Right kidney (tissue), 1 donor: ENCODE data around the gene KRT1.
"Not testable (repeated sequence)": the region's sequence is repeated elsewhere in the genome, so short reads cannot be mapped to it uniquely, and the experiment has no call there.

Source experiments
- DNase-seq: peaks from one replicate; pipeline ENCODE4 v3.0.0-alpha.2; 2016

KRT1 gene

DNA sequence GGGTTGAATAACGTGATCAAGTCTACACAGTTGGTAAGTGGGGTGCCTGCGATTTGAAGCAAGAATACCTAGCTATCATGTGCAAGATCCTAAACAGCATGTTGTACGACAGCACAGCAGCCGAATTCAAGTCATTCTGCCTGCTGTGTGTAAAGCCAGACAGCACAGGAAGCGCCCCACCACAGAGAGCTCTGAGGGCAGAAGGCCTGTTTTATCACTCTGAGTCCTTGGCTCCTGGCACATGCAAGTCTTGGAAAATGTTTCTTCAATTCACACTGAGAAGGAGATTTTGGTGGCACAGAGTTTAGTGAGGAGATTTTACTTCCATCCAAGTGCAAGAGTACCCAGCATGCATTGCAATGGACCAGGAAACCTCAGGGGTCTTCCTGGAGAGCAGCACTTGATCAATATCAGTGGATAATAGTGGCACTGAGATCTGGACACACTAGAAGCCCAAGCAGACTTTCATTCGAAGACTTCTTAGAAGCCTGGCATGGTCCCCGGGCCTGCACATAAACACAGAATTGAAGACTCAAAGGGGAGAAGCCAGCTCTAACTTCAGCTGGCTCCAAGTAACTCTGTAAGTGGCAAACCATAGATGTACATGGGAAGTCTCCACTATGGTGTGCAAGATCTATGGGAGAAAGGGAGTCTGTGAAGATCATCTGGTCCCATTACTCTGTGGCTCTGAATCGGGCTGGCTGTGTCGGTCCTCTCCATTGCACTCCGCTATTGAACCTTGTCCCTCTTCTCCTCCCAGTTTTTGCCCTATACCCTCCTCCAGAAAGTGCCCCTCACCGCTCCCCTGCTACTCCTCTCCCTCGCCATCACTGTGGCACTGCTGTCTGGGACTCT lies 1.5 kb upstream of the KRT1 start:
- DNase-seq, result no peak

DNA sequence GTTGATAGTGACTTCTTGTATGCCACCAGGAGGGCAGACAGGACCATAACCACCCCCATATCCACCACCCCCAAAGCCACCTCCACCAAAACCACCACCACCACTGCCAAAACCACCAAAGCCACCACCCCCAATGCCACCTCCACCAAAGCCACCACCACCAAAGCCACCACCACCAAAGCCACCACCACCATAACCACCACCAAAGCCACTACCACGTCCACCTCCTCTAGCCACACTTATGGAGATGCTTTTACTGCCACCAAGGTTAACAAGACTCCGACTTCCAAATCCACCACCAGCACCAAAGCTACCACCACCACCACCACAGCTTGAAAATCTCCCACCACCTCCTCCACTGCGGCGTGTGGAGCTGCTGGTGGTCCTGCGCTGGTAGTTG lies 332 bp downstream of the KRT1 start:
- no peak for DNase-seq

DNA sequence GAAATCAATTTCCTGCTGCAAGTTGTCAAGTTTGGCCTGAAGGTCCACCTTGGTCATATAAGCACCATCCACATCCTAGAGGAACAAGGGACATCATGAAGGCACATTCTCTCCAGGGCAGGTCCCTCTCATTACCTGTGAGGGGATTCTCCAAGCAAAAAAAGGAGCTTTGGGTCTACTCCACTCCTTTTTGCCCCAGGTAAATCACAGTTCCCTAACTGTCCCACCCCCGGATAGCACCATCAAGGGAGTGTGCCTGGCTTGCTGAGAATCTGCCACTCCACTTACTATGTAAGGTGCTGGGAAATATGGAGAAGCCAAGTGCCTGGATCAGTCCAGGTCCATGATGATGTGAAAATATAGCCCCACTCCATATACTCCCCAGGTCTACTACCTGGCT lies 2.5 kb downstream of the KRT1 start:
- no peak for DNase-seq

DNA sequence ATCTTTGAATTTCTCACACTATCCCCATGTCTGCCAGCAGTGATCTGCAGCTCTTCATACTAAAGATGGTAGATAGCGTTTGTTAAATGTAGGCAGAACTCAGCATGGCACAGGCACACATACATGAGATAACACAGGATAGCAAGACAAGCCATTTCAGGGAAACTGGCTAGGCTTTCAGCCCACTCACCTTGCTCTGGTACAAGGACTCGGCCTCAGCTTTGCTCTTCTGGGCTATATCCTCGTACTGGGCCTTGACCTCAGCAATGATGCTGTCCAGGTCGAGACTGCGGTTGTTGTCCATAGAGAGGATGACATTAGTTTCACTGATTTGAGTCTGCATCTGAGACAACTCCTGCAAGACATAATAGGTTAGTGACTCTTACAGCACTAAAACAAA lies 3.1 kb downstream of the KRT1 start:
- no peak for DNase-seq

DNA sequence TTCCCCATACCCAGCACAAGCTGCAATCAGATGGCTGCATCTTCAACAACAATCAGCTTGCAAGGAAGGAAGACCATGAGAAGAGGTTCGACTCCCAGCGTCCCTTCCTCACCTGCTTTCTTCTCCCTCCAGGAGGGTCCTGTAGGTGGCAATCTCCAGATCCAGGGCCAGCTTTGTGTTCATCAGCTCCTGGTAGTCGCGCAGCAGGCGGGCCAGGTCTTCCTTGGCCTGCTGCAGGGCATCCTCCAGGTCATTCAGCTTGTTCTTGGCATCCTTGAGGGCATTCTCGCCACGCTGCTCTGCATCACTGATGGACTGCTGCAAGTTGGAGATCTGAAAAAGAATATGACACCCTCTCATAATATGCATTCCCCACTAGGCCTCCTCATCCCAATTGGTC lies 4.0 kb downstream of the KRT1 start:
- DNase-seq, result no peak

DNA sequence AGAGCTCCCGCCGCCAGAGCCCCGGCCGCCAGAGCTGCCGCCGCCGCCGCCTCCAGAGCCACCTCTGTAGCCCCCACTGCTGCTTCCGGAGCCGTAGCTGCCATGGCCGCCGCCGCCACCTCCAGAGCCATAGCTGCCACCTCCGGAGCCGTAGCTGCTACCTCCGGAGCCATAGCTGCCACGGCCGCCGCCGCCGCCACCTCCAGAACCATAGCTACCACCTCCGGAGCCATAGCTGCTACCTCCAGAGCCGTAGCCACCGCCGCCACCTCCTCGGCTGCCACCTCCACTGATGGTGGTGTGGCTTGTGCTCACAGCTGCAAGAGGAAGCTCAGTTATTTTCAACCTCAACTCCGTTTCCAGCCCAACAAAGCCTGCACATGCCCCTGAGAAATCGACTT lies 4.9 kb downstream of the KRT1 start:
- no peak for DNase-seq

DNA sequence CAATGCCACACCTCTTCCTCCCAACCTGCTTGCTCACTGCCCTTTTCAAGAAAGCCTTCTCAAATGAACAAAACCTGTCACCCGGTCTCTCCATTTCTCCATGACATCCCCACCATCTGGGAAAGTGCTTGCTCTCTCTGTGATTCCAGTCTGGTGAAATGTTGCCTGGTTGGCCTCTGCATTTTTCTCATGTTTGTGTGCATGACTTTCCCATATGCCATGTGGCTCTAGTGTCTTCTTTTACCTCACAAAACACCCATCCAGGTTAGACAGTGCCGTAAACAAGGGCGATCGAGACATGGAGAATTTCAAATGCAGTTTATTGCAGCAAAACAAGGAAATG lies 5.8 kb downstream of the KRT1 start:
- DNase-seq, result no peak

DNA sequence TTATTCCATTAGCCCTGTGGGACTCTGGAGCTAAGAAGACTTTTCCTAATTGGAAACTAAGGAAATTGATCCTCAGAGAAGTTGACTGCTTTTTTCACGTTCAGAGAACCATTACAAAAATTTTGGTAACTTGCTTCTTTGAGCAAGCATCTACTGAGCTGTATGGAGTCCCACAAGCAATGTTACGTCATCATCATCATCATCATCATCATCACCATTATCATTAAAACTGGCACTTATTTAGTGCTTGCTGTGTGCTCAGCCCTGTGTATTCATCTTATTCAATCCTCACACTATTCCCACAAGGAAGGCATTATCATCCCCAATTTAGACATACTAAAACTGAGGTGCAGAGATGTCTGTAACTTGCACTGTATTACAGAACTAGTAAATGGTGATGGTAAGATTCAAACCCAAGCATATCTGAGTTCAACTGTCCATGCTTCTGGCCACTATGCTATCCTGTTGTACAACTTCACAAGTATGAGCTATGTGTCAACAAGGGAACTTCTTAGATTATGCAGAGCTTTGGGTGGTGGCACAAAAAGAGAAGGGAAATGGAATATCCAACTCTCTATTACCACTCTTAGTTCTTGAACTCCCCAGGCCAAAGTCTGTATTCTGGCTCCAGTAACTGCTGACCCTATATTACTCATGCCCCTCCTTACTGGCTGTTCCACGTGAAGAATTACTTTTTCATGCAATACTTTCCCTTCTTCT lies 6.3 kb downstream of the KRT1 start:
- DNase-seq, result no peak

DNA sequence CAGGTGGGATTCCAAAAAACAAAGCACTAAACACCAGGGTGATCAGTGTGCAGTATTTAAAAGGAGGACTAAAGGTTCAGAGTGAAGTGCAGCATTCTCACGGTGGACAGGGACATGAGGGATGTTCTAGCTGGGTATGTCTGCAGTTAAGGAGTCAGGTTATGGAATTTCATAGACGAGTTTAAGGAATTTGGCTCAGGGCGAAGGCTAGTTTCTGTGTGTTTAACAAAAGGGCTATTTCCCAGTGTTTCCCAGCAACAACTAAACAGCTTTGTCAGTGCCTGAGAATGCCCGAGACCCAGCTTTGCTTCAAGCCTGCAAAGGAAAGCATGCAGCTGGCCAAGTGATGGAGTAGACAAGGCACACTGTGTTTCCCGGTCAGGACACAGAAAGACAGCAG lies 7.0 kb downstream of the KRT1 start:
- DNase-seq, result no peak

DNA sequence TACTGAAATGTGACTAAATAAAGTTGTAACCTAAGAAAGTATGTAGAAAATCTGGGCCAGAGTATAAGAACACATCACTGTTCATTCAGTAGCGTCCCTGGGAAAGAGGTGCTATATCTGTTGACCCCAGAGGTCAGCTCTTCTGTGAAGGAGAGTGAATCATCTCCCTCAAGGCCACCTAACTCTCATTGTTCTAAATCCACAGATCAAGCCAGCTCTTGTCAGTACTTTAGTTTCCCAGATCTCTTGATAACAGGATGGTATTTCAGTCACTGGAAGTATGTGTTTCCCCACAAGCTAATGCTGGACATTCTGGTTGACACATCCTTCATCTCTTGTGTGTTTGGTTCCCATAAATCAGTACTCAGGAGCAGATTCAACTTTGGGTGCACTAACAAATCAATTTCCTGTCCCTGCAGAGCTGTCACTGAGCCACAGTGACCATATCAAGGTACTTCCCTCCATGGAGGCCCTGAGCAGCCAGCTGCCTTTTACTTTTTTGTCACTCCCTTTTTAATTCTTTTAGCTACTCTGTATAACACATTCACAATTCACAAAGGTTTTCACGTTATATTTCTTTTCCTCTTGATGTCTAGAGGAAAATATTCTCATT lies 7.8 kb downstream of the KRT1 start:
- DNase-seq, result no peak

DNA sequence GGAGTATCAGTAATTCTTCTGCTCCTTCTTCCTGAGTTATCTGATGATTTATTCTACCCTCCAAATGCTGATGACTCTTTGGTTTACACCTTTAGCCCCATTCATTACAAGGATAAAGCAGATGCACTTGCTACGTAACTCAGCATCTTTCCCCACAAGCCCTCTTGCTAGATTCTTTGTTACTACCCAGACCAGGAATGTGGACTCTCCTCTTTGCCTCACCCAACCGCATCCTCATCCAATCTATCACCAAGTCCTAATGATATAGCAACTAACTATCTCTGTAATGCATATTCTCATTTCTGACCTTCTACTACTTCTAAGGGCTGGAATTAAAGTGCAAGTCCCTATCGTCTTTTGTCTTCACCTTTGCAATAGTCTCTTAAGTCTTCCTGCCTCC lies 9.2 kb downstream of the KRT1 start:
- DNase-seq, result no peak

DNA sequence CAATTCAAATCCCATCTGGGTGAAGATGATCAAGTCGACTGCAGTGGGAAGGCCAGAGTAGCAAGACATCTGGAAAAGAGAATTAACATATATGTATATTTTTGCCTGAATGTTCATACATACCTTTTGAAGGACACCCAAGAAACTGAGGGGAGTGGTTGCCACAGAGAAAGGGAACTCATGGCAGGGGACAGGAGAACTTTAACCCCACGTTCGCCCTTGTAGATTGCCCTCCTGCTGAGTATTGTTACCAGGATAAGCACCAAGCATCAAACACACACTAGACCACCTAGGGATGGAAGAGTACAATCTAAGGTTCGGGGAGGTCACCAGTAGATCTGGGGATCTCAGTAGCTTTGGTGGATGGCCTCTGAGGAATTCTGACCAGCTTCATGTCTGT lies 9.7 kb downstream of the KRT1 start:
- no peak for DNase-seq

DNA sequence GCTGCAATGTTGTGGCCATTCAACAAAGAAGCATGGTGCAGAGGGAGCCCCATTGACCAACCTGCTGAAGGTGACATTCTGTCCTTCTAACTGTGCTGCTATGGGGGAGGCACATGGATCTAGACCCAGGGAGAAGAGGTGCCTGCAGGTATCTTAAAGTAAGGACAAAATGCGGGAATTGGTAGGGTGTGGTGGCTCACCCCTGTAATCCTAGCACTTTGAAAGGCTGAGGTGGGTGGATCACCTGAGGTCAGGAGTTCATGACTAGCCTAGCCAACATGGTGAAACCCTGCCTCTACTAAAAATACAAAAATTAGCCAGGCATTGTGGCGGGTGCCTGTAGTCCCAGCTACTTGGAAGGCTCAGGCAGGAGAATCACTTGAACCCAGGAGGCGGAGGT lies 10.3 kb downstream of the KRT1 start:
- not testable (repeated sequence) for DNase-seq

DNA sequence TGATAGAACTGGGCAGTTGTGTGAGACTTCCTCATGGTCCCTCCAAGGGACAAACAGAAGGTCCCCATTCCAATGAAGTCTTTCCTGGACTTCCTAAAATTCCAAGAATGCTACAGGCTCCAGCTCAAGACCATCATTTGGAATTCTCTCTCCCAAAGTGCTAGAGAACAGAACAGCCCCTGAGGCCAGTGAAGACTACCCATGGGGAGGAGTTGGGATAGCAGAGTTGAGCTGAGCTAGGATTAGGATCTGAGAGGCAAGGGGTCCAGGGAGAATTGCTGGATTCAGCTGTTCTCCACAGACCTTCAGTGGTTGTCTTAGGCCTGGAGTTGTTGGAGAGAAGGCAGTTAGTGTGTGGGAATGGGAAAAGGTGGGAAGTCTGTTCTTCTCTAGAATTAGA lies 10.8 kb downstream of the KRT1 start:
- no peak for DNase-seq

DNA sequence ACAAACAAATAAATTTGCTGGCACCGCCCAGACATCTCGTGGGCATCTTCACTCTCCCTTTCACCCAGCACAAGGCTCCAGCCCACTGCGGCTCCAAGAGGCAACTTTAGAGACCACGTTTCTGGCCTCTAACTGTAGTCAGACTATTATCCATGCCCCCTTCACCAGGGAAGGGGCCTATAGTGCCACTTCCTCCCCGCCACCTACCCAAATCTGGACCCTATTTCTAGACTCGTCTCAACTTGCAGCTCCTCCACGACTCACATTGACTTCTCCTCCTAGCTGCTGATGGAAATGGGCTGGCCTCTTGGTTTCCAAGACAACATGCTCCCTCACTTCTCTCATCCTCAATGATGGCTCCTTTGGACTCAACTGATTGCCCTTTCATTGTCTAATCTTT lies 12.3 kb downstream of the KRT1 start:
- DNase-seq, result no peak

DNA sequence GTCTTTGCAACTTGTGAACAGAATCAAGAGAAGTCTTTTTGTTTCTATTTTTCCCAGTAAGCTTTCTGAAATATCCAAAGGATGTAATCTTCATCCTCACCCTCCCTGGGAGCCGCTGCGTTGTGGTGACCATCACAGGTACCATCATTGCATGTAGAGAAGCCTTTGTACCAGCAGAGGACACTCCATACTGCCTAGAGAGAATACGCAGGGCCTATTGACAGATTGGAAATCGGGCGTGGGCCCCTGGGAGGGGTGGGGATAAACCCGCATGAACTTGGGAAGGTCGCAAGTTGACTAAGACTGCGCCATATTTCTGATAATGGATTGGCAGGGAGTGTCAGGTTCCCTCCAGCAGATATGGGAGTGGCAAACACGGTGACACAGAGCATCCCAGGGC lies 12.7 kb downstream of the KRT1 start:
- DNase-seq, result no peak

DNA sequence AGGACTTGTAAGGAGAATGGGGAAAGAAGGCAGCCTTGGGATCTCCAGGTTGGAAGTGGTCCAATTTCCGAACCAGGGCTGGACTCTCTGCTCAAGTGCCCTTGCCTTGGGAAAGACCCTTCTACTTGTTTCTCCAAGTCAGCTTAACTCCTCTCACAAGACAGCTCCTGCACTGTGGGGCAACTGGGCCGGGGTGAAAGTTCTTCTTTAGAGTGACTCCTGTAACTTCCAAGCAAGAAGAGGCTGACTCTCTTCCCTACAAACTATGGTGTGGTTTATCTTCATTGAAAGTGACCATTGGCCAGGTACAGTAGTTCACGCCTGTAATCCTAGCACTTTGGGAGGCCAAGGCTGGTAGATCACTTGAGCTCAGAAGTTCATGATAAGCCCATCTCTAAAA lies 13.7 kb downstream of the KRT1 start:
- no peak for DNase-seq

DNA sequence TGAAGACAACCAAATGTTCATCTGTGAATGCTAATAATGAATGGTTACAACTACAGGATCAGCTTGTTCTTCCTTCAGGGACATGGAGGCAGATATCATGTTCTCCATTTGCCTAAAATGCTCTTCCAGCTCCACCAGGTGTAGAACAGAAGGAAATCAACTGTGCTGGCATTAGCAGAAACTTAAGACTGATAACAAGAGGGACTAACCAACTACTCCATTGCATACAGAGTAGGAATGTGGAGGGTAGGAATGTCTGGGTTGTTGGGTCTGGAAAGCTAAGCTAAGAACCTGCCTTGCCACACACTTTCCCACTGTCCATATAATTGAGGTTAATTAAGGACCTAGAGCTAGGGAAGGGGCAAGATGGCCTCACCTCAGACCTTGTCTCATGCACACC lies 16.8 kb downstream of the KRT1 start:
- DNase-seq, result no peak

DNA sequence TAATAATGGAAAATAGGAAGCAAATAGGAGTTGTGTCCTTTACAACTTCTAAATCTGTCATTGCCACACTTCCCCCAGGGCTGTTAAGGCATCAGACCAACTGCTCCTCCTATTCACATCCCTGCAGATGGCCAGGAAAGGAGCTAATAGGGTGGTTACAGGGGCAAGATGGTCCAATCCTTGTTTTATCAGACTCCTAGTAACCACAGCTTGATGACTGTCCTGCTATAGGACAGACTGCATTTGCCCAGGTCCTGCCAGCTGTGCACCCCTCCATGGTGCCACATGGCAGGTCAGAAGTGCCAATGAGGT lies 17.3 kb downstream of the KRT1 start:
- no peak for DNase-seq

DNA sequence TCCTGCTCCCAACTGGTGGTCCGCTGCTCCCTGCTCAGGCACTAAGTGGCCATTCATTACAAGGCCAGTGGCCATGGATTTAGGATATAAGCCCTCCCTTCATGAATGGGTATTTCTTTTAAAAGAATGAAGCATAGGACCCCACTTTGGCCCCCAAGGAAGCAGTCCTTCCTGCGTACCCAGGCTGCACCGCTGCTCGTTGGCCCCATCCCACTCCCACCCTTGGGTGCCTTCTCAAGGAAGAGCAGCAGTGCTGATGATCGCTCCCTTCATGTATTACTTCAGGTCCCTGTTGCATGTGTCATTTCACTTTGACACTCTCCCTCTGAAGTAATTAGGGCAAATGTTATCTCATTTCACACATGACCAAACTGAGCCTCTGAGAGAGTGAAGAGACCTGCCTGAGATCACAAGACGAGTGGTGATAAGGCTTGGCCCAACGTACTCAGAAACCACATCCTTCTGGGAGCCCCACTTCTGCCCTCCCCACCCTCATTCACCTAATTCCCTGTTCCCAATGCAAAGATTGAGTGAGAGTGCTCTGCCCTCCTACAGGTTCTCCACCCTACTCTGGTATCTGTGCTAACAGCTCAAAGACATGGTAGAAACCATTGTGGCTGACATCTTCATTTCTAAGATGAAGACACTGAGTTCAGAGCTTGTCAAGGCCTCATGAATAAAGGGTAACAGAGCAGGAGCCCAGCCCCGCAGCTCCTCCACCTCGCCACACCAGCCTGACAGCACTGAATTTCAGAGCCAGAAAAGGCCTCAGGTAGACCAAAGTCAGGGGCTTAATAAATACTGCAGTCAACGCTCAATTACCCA lies 17.9 kb downstream of the KRT1 start:
- DNase-seq, result no peak

DNA sequence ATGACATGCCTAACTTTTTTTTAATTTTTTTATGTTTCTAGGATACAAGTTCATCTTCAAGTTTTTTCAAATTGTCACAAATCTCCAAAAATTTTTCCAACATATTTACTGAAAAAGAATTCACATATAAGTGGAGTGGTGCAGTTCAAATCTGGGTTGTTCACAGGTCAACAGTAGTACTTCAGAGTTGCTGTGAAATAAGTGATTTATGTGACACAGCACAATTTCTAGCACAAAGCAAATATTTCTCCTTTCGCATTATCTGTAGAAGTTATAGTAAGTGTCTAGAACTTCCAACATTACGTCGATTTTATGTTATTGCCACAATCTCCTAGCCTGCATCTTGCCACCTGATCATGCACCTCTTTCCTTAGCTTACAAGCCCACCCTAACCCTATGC lies 18.5 kb downstream of the KRT1 start:
- no peak for DNase-seq

DNA sequence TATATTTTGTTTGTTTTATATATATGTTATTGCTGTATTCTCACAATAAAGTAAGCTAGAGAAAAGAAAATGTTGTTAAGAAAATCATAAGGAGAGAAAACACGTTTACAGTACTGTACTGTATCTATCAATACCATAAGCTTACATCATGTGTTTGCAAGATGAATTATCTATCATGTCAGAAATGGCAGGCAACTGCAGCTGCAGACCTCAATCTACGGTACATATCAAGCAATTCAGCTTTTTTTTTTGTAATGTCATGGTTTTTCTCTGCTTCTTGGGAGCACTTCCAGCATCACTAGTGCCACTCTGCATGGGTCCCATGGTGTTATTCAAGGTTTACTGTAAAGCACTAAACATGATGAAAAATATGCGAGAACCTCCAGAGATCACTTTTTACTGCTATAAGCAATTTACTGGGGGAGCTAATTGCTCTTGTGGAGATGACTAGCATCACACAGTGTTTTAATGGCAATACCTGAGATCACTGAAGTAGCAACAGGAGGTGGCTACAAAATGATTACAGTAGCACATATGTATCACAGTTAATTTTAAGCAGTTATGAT lies 19.2 kb downstream of the KRT1 start:
- no peak for DNase-seq

DNA sequence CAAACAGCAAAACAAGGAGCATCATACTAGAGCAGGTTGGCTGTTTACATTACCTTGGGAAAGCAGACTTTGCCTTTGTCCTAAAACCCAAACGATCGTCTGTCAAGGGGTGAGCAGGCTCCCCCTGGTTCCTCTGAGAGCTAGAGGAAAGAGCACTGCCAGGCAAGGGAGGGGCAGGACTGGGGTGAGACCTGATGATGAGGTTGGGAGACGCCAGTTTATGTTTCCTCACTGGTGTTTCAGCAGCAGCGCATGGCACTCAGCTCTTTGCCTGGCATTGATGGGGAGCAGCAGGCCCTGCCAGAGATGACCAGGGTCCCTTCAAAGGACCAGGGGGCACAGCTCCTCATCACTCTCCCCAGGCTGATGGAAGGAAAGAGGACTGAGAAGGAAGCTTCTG lies 20.3 kb downstream of the KRT1 start:
- no peak for DNase-seq
